ENCODE measurements around the gene IRF1.

DNA sequence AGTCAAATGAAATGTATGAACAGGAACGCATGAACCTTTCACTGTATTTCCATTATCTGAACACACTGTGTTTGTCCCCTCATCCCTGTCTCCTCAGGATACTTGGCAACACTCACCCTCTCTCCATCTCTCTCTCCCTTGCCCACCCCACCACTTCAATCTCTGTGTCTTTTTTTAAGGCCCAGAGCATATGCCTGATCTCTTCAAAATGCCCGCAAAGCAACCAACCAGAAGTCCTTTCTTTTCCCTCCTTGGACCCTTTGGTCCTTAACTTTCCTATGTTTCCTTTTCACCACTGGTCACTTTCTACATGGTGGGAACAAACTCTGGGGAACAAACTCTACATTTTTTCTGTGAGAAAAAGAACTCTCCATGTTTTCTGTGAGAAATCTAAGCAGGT lies 3.2 kb upstream of the IRF1 start:
- TF ChIP-seq, protein P1, sequence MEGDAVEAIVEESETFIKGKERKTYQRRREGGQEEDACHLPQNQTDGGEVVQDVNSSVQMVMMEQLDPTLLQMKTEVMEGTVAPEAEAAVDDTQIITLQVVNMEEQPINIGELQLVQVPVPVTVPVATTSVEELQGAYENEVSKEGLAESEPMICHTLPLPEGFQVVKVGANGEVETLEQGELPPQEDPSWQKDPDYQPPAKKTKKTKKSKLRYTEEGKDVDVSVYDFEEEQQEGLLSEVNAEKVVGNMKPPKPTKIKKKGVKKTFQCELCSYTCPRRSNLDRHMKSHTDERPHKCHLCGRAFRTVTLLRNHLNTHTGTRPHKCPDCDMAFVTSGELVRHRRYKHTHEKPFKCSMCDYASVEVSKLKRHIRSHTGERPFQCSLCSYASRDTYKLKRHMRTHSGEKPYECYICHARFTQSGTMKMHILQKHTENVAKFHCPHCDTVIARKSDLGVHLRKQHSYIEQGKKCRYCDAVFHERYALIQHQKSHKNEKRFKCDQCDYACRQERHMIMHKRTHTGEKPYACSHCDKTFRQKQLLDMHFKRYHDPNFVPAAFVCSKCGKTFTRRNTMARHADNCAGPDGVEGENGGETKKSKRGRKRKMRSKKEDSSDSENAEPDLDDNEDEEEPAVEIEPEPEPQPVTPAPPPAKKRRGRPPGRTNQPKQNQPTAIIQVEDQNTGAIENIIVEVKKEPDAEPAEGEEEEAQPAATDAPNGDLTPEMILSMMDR (IDR thresholded peaks at IDR 0.05 in 8 of 11, conservative IDR thresholded peaks at IDR 0.05 in 3 of 11): no peak
- TF ChIP-seq POLR2A (IDR thresholded peaks at IDR 0.05) (no peak), POLR2AphosphoS5 (IDR thresholded peaks at IDR 0.05) (no peak)
